ENCODE measurements around the gene DDX1. TPM values are rescaled to one million over a fixed set of nuclear protein-coding genes. Genes with fewer than 3 reads are reported as not detected.

Gene DDX1
- total and polyA plus RNA-seq, 8 donors, result 74.2 to 153 (median 126) TPM

DNA sequence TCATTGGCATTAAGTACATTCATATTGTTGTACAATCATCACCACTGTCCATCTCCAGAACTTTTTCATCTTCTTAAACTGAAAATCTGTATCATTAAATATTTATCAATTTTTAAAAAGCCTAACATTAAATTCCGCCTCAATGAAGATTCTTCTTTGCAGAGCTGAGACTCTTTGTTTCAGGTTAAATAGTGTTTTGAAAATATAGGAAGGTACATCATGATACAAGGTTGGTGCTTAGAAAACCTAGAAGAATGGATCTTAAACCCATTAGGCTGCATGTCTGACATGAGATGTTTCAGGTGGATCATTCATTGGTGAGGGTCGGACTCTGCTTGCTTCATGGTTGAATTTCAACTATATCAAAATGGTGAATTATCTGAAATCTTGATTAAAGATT, 30.5 kb downstream of the DDX1 start:
- no peak overlapping the region for H3K4me3 ChIP-seq
- DNase-seq, result no peak
- H3K4me1 ChIP-seq, result no peaks in the 10 kb centered on the region
- H3K36me3 ChIP-seq, result peaks cover 0 to 90% of the 10 kb centered on the region in 2 donors
- intact Hi-C loops (cut with DNase I), result no loop called here
- H3K27me3 ChIP-seq, result no peaks in the 10 kb centered on the region
- TF ChIP-seq, protein P1, sequence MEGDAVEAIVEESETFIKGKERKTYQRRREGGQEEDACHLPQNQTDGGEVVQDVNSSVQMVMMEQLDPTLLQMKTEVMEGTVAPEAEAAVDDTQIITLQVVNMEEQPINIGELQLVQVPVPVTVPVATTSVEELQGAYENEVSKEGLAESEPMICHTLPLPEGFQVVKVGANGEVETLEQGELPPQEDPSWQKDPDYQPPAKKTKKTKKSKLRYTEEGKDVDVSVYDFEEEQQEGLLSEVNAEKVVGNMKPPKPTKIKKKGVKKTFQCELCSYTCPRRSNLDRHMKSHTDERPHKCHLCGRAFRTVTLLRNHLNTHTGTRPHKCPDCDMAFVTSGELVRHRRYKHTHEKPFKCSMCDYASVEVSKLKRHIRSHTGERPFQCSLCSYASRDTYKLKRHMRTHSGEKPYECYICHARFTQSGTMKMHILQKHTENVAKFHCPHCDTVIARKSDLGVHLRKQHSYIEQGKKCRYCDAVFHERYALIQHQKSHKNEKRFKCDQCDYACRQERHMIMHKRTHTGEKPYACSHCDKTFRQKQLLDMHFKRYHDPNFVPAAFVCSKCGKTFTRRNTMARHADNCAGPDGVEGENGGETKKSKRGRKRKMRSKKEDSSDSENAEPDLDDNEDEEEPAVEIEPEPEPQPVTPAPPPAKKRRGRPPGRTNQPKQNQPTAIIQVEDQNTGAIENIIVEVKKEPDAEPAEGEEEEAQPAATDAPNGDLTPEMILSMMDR (IDR thresholded peaks at IDR 0.05), result no peak
- no peak for ATAC-seq
- no peak overlapping the region for H3K27ac ChIP-seq
- no peaks in the 10 kb centered on the region for H3K9me3 ChIP-seq

DNA sequence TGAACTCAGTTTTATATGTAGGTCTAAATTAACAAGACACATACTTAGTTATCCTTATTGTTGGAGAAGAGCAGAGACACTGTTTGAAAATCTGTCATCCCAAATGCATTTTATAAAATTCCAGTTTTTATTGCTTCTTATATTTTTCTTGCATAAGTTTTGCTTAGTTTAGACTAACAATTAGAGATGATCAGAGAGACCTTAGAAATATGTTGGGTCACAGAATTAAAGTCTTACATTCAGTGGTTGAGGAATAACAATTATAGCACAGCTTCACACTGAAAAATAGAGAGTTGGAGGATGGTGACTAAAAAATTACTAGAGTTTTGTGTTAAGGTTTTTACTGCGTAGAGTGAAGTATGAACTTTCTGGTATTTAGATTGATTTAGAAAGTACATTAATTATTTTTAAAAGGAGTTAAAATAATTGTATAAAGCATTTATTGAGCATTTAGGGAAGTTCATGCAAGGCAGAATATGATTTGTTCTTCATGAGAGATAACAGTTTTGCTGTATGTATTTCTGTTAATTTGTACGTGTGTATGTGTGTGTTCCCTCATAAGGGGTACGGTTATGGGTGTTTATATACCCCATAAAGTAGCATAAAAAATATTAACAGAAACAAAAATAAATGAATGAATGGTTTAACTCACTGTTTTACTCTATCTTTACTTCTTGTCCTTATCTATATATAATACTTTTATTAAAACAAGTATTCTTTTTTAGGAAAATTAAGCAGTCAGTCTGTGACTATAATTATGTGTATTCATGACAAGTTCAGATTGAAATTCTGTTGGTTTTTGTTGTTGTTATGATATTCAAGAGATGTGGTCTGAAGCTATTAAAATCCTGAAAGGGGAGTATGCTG, 31.2 kb downstream of the DDX1 start:
- ATAC-seq (no peak), DNase-seq (no peak)
- H3K36me3 ChIP-seq, result peaks cover 0 to 90% of the 10 kb centered on the region in 2 donors
- no peaks in the 10 kb centered on the region for H3K4me1 ChIP-seq
- no peak overlapping the region for H3K27ac ChIP-seq
- intact Hi-C loops (cut with DNase I), result no loop called here
- no peaks in the 10 kb centered on the region for H3K27me3 ChIP-seq
- no peak overlapping the region for H3K4me3 ChIP-seq
- TF ChIP-seq, protein P1 (IDR thresholded peaks at IDR 0.05), result no peak
- no peaks in the 10 kb centered on the region for H3K9me3 ChIP-seq

DNA sequence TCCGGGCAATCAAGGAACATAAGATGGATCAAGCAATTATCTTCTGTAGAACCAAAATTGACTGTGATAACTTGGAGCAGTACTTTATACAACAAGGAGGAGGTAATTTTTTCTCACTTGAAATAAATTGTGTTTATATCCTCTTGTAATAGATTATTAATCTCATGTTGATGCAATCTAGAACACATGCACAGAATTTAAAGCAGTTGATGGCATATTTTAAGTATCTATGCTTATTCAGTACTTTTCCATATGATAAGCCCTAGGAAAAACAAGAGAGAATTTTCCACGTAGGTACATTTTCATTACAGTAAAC, 31.8 kb downstream of the DDX1 start:
- intact Hi-C loops (cut with DNase I), result no loop called here
- TF ChIP-seq, protein P1 (IDR thresholded peaks at IDR 0.05), result no peak
- H3K9me3 ChIP-seq, result no peaks in the 10 kb centered on the region
- no peak overlapping the region for H3K4me3 ChIP-seq
- DNase-seq, result no peak
- H3K36me3 ChIP-seq, result peaks cover 0 to 90% of the 10 kb centered on the region in 2 donors
- no peaks in the 10 kb centered on the region for H3K4me1 ChIP-seq
- H3K27ac ChIP-seq, result no peak overlapping the region
- no peak for ATAC-seq
- H3K27me3 ChIP-seq, result no peaks in the 10 kb centered on the region

DNA sequence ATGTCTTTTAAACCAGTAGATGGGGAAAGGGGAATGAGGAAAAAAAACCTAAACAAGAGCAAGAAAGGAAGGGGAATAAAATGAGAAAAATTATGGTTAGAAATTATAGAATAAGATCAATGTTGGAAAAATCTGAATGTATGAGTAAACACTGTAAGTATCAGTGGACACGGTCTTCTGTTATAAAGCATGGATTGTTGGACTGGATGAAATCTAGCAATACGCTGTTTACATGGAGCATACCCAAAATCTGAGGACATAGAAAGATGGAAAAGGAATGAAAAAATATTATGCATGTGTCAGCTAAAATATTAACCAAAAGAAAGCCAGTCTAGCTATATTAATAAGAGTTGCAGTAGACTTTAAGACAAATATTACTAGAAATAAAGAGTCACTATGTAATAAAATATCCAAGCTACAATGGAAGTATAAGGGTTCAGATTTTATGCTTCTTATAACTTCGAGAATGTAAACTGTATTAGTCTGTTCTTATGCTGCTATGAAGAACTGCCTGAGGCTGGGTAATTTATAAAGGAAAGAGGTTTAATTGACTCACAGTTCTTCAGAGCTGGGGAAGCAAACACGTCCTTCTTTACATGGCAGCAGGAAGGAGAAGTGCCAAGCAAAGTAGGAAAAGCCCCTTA, 32.4 kb downstream of the DDX1 start:
- Histone ChIP-seq H3K27me3 (no peaks in the 10 kb centered on the region), H3K36me3 (peaks cover 0 to 90% of the 10 kb centered on the region in 2 donors), H3K9me3 (no peaks in the 10 kb centered on the region), H3K4me3 (no peak overlapping the region), H3K4me1 (no peaks in the 10 kb centered on the region), H3K27ac (no peak overlapping the region)
- intact Hi-C loops (cut with DNase I), result no loop called here
- no peak for DNase-seq
- TF ChIP-seq, protein P1 (IDR thresholded peaks at IDR 0.05), result no peak
- no peak for ATAC-seq

DNA sequence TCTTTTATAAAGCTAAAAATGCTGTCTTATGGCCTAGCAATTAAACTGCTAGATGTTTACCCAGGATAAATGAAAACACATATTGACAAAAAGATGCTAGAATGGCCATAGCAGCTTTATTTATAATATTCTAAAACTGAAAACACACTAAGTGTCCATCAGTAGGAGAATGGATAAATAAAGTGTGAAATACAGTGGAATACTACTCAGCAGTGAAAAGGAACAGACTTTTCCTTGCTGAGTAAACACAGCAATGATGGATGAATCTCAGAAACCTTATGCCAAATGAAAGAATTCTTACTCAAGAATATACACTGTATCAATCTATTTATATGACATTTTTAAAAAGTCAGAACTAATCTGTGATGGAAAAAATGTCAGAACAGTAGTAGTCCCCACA, 33.2 kb downstream of the DDX1 start:
- Histone ChIP-seq H3K27ac (no peak overlapping the region), H3K36me3 (peaks cover 0 to 90% of the 10 kb centered on the region in 2 donors), H3K4me3 (no peak overlapping the region), H3K27me3 (no peaks in the 10 kb centered on the region), H3K4me1 (no peaks in the 10 kb centered on the region), H3K9me3 (no peaks in the 10 kb centered on the region)
- TF ChIP-seq, protein P1 (IDR thresholded peaks at IDR 0.05), result no peak
- intact Hi-C loops (cut with DNase I), result no loop called here
- DNase-seq (no peak), ATAC-seq (no peak)

Data from left lung (tissue), 10 donors.